H1 (cell line): ENCODE measurements around the gene ZNF48.
"Not testable (repeated sequence)": the region's sequence is repeated elsewhere in the genome, so short reads cannot be mapped to it uniquely, and the experiment has no call there.

ENCODE experiments used
- POLR2A ChIP-seq, 2 experiments: IDR thresholded peaks; 1 replicate in 1 of 2; 2 replicates in 1 of 2; pipeline ENCODE4 v1.6.1; 2011; ENCODE audit warnings: low read depth in 2 of 2, low read length in 2 of 2, mild to moderate bottlenecking in 2 of 2; ENCODE audit errors: control extremely low read depth in 1 of 2
- POLR2AphosphoS5 ChIP-seq: IDR thresholded peaks from 2 replicates; pipeline ENCODE4 v1.6.1; 2011; ENCODE audit warnings: low read depth, low read length
- ZNF274 ChIP-seq: IDR thresholded peaks from 2 replicates; pipeline ENCODE4 v1.7.0; 2012; ENCODE audit warnings: low read length, borderline replicate concordance; ENCODE audit errors: extremely low read depth
- TF ChIP-seq, protein P1 (sequence below), 3 experiments: IDR thresholded peaks; 1 replicate in 2 of 3; 2 replicates in 1 of 3; pipeline versions ENCODE4 v1.5.1 to v1.6.1; 2011; ENCODE audit warnings: low read length in 3 of 3, mild to moderate bottlenecking in 3 of 3, inconsistent platforms in 2 of 3, low read depth in 1 of 3, moderate library complexity in 1 of 3; ENCODE audit not compliant: insufficient read depth in 1 of 3; ENCODE audit errors: control extremely low read depth in 1 of 3

DNA sequence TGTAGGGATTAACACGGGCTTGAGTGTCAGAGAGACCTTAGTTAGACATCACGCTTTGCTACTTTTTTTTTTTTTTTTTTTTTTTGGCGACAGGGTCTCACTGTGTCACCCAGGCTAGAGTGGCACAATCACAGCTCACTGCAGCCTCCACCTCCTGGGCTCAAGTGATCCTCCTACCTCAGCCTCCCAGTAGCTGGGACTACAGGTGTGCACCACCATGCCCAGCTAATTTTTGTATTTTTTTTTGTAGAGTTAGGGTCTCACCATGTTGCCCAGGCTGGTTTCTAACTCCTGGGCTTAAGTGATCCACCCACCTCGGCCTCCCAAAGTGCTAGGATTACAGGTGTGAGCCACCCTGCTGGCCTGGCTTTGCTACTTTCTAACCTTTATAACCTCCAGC is 1.4 kb downstream of the ZNF48 start:
- not testable (repeated sequence) for TF ChIP-seq POLR2AphosphoS5; ZNF274; POLR2A (IDR thresholded peaks at IDR 0.05; ENCODE audit: control extremely low read depth in 1 of 2, low read depth in 2 of 2, low read length in 2 of 2)
- TF ChIP-seq, protein P1, sequence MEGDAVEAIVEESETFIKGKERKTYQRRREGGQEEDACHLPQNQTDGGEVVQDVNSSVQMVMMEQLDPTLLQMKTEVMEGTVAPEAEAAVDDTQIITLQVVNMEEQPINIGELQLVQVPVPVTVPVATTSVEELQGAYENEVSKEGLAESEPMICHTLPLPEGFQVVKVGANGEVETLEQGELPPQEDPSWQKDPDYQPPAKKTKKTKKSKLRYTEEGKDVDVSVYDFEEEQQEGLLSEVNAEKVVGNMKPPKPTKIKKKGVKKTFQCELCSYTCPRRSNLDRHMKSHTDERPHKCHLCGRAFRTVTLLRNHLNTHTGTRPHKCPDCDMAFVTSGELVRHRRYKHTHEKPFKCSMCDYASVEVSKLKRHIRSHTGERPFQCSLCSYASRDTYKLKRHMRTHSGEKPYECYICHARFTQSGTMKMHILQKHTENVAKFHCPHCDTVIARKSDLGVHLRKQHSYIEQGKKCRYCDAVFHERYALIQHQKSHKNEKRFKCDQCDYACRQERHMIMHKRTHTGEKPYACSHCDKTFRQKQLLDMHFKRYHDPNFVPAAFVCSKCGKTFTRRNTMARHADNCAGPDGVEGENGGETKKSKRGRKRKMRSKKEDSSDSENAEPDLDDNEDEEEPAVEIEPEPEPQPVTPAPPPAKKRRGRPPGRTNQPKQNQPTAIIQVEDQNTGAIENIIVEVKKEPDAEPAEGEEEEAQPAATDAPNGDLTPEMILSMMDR (IDR thresholded peaks at IDR 0.05; ENCODE audit: control extremely low read depth in 1 of 3, insufficient read depth in 1 of 3, low read depth in 1 of 3, low read length in 3 of 3): not testable (repeated sequence)
